Thymus (tissue), 11 donors: ENCODE data around the gene UGT1A7. TPM values are rescaled to one million over a fixed set of nuclear protein-coding genes. Genes with fewer than 3 reads are reported as not detected.
"Not testable (repeated sequence)": the region's sequence is repeated elsewhere in the genome, so short reads cannot be mapped to it uniquely, and the experiment has no call there.

ENCODE experiments used
- DNase-seq, 9 donors: peaks; one replicate each; pipeline ENCODE4 v3.0.0-alpha.2; 2013; ENCODE audit warnings: low spot score in 9 of 9, low read depth in 6 of 9, missing footprints in 1 of 9
- H3K27ac ChIP-seq, 2 donors: one replicate each; pipeline ENCODE4 v1.5.1; 2013; ENCODE audit warnings: control low read depth in 1 of 2, low read depth in 1 of 2, low read length in 1 of 2, mild to moderate bottlenecking in 1 of 2, moderate library complexity in 1 of 2
- H3K27me3 ChIP-seq, 2 donors: one replicate each; pipeline ENCODE4 v1.5.1; 2013; ENCODE audit warnings: low read length in 1 of 2; ENCODE audit not compliant: control insufficient read depth in 2 of 2, insufficient read depth in 1 of 2
- H3K36me3 ChIP-seq, 2 donors: one replicate each; pipeline ENCODE4 v1.5.1; 2013; ENCODE audit warnings: low read length in 1 of 2, mild to moderate bottlenecking in 1 of 2, moderate library complexity in 1 of 2; ENCODE audit not compliant: control insufficient read depth in 2 of 2, insufficient read depth in 2 of 2
- H3K4me1 ChIP-seq, 2 donors: one replicate each; pipeline ENCODE4 v1.5.1; 2013; ENCODE audit warnings: low read length in 2 of 2; ENCODE audit not compliant: control insufficient read depth in 2 of 2, insufficient read depth in 2 of 2
- H3K4me3 ChIP-seq, 2 donors: one replicate each; pipeline ENCODE4 v1.5.1; 2013; ENCODE audit warnings: low read length in 2 of 2, control low read depth in 1 of 2, mild to moderate bottlenecking in 1 of 2
- H3K9me3 ChIP-seq, 2 donors: one replicate each; pipeline ENCODE4 v1.5.1; 2013; ENCODE audit warnings: low read length in 1 of 2, mild to moderate bottlenecking in 1 of 2; ENCODE audit not compliant: control insufficient read depth in 2 of 2, insufficient read depth in 1 of 2
- WGBS: extraction: QIAGEN DNeasy Blood & Tissue Kit; methylation state at CpG from one replicate; pipeline ENCODE4 v1.1.7; 2013; 5-methylcytosine and 5-hydroxymethylcytosine counted together
- polyA plus RNA-seq: library from polyadenylated mRNA; stranded (reverse); fragments of 200-250 nt; gene quantifications from one replicate; pipeline ENCODE4 v1.2.3, GENCODE V29; 2013
- total RNA-seq: library from RNA; stranded (reverse); fragments of 120-200 nt; gene quantifications from one replicate; pipeline ENCODE4 v1.2.4, GENCODE V29; 2013
- donor health status: healthy.

Gene UGT1A7
- total and polyA plus RNA-seq, 2 donors = 0.11 to 0.19 TPM

DNA sequence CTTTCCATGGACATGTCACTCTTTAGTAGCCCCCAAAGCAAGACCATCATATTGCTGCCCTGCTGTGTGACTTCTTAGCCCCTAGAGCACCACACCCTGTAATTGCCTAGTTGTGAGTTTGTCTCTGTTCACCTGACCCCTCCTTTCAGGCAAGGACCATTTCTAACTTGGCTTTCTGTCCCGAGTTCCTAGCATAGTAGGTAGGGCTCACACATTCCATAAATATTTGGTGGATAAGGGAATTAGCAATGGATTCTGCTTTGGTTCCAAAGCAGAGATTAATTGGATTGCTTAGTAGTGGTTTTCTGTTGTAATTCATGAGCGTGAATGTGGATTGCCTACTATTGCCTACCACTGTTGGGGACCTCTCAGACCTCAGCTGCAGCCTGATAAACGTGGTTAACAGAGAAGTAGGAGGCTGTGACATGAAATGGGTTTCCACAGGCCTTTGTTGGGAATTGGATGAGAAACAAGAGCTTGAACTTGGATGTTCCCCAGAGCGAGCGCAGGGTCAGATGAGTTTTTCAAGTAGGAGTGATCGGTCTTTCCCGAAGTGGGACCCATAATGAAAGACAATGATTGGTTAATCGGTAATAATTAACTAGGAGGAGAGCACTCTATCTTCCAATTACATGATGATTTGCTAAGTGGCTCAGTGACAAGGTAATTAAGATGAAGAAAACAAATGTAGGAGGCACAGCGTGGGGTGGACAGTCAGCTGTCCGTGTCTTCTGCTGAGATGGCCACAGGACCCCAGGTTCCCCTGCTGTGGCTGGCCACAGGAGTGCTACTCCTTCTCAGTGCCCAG is 65.0 kb downstream of the UGT1A7 start:
- WGBS = 80% methylated on average over 10 of the region's 10 CpGs
- Histone ChIP-seq H3K4me1 (no peaks in the 10 kb centered on the region), H3K9me3 (peaks cover 0 to 9% of the 10 kb centered on the region in 2 donors), H3K36me3 (no peaks in the 10 kb centered on the region), H3K27me3 (peaks cover 0 to 2% of the 10 kb centered on the region in 2 donors), H3K27ac (no peak overlapping the region), H3K4me3 (no peak overlapping the region)
- no peak for DNase-seq

GRCh38 chr2:233747283-233747544 is 65.5 kb downstream of the UGT1A7 start:
- no peaks in the 10 kb centered on the region for H3K36me3 ChIP-seq
- peaks cover 0 to 9% of the 10 kb centered on the region in 2 donors for H3K9me3 ChIP-seq
- no peaks in the 10 kb centered on the region for H3K4me1 ChIP-seq
- no peak for DNase-seq
- no peak overlapping the region for H3K4me3 ChIP-seq
- 90% methylated on average over 6 of the region's 6 CpGs for WGBS
- peaks cover 0 to 2% of the 10 kb centered on the region in 2 donors for H3K27me3 ChIP-seq
- H3K27ac ChIP-seq = no peak overlapping the region

DNA sequence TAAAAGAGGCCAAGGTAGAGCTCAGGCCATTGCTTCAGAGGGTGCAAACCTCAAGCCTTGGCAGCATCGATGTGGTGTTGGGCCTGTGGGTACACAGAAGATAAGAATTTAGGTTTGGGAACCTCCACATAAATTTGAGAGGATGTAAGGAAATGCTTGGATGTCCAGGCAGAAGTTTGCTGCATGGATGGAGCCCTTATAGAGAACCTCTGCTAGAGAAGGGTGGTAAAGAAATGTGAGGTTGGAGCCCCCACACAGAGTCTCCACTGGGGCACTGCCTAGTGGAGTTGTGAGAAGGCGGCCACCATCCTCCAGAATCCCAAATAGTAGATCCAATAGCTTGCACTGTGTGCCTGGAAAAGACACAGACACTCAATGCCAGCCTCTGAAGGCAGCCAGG is 69.0 kb downstream of the UGT1A7 start:
- WGBS = 89% methylated on average over 2 of the region's 2 CpGs

GRCh38 chr2:233751212-233752009 is 69.7 kb downstream of the UGT1A7 start:
- H3K4me1 ChIP-seq, H3K9me3 ChIP-seq, H3K36me3 ChIP-seq, DNase-seq, H3K4me3 ChIP-seq, H3K27me3 ChIP-seq, H3K27ac ChIP-seq: not testable (repeated sequence)
- 82% methylated on average over 2 of the region's 2 CpGs for WGBS

More for the DNA sequence above, 69.0 kb downstream of the UGT1A7 start:
- DNase-seq, H3K9me3 ChIP-seq, H3K36me3 ChIP-seq, H3K27ac ChIP-seq, H3K27me3 ChIP-seq, H3K4me1 ChIP-seq, H3K4me3 ChIP-seq: not testable (repeated sequence)

DNA sequence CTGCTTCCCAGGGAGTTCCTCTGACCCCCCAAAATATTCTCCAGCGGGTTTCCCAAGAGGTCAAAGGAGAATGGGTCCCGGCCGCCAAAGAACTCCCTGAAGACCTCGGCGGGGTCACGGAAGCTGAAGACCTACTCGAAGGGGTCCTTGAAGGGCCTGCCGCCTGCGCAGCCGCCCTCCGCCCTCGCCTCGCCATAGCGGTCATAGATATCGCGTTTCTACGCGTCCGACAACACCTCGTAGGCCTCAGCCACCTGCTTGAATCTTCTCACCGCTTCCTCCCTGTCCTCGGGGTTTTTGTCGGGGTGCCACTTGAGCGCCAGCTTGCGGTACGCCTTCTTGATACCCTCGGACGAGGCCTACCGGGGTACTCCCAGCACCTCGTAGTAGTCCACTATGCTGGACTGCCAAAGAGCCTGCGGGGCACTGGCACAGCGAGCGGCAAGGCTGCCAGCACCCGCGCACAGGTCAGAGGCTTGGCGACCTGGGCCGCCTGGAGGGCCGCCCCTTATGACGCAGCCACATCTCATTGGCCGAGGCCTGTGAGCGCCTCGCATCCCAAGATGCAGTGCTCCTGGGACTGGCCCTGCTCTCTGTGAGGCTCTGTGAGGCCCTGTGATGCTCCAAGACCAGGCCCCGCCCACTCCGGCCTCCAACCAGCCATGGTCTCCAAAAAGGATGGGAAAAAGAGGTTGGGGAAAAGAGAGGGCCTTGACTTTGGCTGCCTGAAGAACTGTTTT is 73.3 kb downstream of the UGT1A7 start:
- WGBS = 94% methylated on average over 44 of the region's 44 CpGs

GRCh38 chr2:233756429-233757081 is 74.9 kb downstream of the UGT1A7 start:
- WGBS = 91% methylated on average over 7 of the region's 7 CpGs
- Histone ChIP-seq H3K27ac (no peak overlapping the region), H3K4me1 (no peaks in the 10 kb centered on the region), H3K36me3 (no peaks in the 10 kb centered on the region), H3K27me3 (no peaks in the 10 kb centered on the region), H3K9me3 (no peaks in the 10 kb centered on the region), H3K4me3 (no peak overlapping the region)
- DNase-seq = no peak

More for the DNA sequence above, 73.3 kb downstream of the UGT1A7 start:
- no peak for DNase-seq
- Histone ChIP-seq H3K4me3 (no peak overlapping the region), H3K27ac (no peak overlapping the region), H3K4me1 (no peaks in the 10 kb centered on the region), H3K9me3 (peaks cover 0 to 9% of the 10 kb centered on the region in 2 donors), H3K36me3 (no peaks in the 10 kb centered on the region), H3K27me3 (no peaks in the 10 kb centered on the region)

DNA sequence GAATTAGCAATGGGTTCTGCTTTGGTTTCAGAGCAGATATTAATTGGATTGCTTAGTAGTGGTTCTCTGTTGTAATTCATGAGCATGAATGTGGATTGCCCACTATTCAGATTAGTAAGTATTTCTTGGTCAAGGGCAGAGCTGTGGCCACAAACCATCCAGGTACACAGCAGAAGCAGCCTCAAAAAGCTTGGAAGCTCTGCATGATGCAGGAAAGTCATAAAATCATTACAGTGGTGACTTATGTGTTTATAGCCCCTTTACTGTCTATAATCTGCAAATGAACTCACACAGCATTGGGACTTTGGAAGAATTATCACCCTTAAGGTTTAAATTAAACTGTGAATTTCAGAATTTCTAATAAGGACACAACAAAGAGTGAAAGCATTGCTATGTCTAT is 76.4 kb downstream of the UGT1A7 start:
- H3K4me1 ChIP-seq = no peaks in the 10 kb centered on the region
- DNase-seq = no peak
- no peak overlapping the region for H3K4me3 ChIP-seq
- no peak overlapping the region for H3K27ac ChIP-seq
- no peaks in the 10 kb centered on the region for H3K27me3 ChIP-seq
- H3K36me3 ChIP-seq = no peaks in the 10 kb centered on the region
- no peaks in the 10 kb centered on the region for H3K9me3 ChIP-seq

DNA sequence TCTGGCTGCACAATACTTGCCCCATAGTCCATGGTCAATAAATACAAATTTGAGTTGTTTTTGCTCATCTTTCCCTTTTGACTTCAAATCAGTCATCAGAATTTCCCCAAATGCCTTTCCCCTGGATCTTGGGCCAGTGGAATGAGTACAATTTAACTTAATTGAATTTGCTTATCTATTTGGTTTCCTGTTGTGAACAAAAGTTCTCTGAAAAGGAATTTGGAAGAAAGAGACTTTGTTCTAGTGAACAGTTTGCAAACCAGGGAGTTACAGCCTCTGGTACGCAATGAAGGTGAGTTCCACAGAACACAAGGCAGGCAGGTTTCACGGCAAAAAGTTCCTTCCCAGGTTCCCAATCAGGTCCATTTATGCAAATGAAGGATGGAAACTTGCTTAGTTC is 77.1 kb downstream of the UGT1A7 start:
- DNase-seq = no peak
- Histone ChIP-seq H3K9me3 (no peaks in the 10 kb centered on the region), H3K27ac (no peak overlapping the region), H3K4me3 (no peak overlapping the region), H3K36me3 (no peaks in the 10 kb centered on the region), H3K27me3 (no peaks in the 10 kb centered on the region), H3K4me1 (no peaks in the 10 kb centered on the region)
- 97% methylated on average over 2 of the region's 2 CpGs for WGBS
